ENCODE measurements around the gene EFCAB9.

EFCAB9 gene

DNA sequence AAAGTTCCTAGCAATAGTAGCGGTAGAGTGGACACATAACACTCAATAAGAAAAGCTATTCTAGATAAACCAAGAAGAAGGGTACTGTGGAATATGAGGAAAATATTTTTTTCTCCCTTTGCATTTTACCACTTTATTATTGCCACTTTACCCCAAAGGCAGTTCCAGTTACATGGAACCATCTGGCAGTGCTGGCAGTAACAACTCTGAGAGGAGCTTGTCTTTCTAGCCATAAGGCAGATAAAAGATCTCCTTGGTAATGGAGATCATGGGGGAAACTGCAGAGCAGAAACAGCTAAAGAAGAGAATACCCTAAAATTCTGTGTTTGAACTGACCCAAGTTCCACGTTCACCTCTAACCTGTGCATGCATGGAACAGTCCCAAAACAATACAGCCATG lies 51.1 kb downstream of the EFCAB9 start:
- DNase-seq = no peak

DNA sequence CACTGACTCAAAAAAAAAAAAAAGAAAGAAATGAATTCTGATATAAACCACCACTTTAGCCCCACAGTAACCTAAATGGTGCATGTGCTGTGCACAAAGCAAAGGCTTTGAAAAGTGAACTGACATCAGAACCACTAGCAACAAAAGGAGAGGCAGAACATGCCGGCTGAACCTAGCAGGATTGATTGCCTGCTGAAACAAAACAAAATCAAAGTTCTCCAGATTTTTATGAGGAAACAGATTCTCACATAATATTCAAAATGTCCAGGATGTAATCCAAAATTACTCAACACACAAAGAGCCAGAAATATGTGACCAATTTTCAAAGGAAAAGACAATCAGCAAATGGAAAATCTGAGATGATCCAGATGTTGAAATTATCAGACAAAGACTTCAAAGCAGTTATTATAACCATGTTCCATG lies 51.7 kb downstream of the EFCAB9 start:
- DNase-seq = no peak

GRCh38 chr5:172248637-172249036 lies 54.7 kb downstream of the EFCAB9 start:
- no peak for DNase-seq

GRCh38 chr5:172251419-172251818 lies 57.4 kb downstream of the EFCAB9 start:
- no peak for DNase-seq

DNA sequence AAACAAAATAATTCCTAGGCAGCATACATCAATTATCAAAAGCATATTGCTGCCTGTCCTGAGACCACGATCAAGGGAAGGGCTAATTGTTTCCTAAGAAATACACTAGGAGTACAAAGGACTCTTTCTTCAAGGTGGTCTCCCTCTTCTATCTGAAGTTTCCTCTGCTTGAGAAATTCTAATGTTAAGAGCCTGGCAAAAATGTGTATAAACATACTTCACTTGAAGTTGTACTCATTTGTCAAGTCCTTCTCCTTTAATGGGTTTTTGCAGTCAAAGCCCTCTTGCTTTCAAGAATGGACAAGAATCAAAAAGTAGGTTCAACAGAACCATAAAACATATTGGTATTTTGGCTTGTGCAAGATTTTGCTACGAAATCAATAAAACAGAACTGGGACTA lies 58.5 kb downstream of the EFCAB9 start:
- DNase-seq = no peak
